ENCODE results near the gene NUTF2.

The NUTF2 gene

DNA sequence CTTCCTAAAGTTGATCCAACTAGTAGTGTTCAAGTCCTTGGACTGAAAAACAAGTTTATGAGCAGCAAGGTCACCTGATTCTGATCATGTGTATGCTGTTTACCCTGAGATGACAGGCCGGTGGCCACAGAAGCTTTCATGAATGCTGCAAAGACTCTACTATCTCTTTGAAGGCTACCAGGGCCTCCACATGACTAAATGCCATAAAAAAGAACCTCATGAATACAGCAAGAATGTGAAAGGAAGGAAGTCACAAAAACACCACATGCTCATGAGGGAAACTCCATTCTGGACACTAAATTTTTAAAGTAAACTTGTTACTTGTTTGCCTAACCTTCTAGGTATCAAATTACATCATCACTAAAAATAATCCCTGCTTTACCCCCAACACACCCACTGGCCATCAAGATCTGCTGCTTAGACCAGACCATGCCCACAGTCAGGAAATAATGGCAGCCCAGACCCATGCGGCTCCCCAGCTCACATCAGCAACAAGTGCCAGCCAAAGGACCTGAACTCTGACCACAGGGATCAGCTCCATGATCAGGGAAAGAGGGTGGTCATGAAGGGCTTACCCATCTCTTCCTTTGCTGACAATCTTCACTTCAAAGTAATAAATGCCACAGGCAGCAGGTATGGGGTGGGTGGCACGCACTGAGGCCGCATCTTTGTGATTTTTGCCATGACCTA, 41.7 kb upstream of the NUTF2 start:
- DNase-seq (ENCODE audit: low spot score): no peak
- in situ Hi-C loops (cut with MboI; ENCODE audit: low pct_unique_long_range_greater_than_20kb, low sequenced_read_pairs, unreplicated experiment): no loop called here
- TF ChIP-seq CTCF (IDR thresholded peaks at IDR 0.05; ENCODE audit: extremely low read depth, insufficient read depth, missing control alignments): no peak

DNA sequence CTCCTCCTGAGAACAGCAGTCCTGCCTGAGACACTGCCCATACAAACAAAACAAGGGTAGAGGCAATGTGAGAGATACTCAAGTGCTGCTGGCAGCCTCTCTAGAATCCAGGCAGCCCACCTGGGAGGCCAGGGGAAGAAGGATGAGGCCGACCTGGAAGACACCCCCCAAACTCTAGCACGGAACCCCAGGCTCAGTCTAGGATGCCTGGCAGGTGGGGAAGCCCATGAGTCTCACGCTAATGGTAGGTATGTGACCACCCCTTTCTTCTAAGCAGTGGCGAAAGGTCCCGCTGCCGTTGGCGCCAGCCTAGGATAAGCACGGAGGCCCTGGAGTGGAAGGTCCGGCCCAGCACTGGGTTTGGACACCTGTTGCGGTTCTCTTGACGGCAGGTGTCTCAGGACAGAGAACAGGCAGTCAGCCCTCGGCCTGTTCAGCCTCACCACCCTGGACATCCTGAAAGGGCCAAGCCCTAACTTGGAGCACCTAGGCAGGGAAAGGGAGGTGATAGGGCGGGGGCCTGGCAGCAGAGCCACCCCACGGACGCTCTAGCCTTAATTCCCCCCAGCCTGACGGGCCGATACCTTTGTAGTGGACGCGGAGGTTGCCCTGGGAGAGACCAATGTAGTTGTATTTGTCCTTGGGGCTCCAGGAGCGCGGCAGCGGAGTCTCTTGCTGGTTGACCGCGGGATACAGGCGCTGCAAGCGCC, 40.9 kb upstream of the NUTF2 start:
- no peak for TF ChIP-seq CTCF (IDR thresholded peaks at IDR 0.05; ENCODE audit: extremely low read depth, insufficient read depth, missing control alignments)
- in situ Hi-C loops (cut with MboI; ENCODE audit: low pct_unique_long_range_greater_than_20kb, low sequenced_read_pairs, unreplicated experiment): no loop called here
- DNase-seq (ENCODE audit: low spot score): no peak

DNA sequence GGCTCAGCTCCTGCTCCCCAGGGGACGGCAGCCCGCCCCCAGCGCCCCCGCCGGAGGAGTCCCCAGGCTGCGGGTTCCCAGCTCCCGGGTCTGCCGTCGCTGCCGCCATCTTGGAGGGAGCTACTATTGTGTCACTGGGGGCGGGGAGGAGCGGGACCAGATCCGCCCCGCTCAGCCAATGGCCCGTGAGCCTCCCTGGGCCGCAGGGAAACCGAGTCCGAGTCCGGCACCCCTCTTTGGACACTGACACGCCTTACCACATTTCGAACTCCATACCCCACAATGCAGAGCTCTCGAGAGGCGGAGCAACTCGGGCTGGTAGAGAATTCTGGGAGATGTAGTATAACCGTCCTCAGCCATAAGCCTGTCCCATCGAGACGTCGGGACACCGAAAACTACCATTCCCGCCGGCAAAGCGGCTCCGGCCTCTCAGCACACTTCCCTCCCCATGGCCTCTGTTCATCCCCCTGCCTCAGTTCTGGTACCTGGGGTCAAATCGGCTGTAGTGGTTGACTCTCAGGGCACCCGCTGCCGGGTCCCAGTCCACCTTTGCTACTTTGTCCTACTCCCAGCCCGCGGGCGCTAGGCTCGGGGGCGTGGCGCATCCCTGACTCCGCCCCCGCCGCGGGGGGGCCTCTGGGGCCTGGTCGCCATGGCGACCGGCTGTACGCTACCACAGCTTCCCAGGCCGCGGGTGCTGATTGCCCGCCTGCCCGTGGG, 40.1 kb upstream of the NUTF2 start, which contains the start of the genes RANBP10 and TSNAXIP1:
Gene RANBP10 (minus strand): TSS at position 133 of the 720 bp plus-strand sequence. CDS start 24 bp downstream, at position 109.
Gene TSNAXIP1 (plus strand): TSS at position 462 of the 720 bp plus-strand sequence. CDS start 261 bp downstream, outside the sequence.
- no peak for TF ChIP-seq CTCF (IDR thresholded peaks at IDR 0.05; ENCODE audit: extremely low read depth, insufficient read depth, missing control alignments)
- in situ Hi-C loops (cut with MboI; ENCODE audit: low pct_unique_long_range_greater_than_20kb, low sequenced_read_pairs, unreplicated experiment): no loop called here

DNA sequence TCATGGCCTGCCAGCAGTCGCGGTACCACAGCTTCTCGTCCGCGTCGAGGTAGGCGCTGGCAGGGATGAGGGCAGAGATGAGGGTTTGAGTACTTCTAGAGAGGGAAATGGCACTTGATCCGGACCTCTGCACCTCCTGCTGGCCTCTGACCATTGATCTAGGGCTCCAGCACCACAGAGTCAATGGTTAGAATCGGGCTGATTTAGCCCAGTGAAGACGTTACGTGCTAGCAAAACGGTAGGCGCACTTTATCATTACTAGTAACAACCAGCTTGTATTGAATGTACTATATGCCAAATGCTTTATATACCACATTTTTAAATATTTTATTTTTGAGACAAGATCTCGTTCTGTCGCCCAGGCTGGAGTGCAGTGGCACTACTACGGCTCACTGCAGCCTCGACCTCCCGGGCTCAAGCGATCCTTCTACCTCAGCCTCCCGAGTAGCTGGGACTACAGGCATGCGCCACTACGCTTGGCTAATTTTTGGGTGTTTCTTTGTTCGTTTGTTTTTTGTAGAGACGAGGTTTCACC, 39.5 kb upstream of the NUTF2 start:
- in situ Hi-C loops (cut with MboI; ENCODE audit: low pct_unique_long_range_greater_than_20kb, low sequenced_read_pairs, unreplicated experiment): no loop called here
- DNase-seq (ENCODE audit: low spot score): no peak
- TF ChIP-seq CTCF (IDR thresholded peaks at IDR 0.05; ENCODE audit: extremely low read depth, insufficient read depth, missing control alignments): peak; percentile 25

More for the DNA sequence above, 40.1 kb upstream of the NUTF2 start, which contains the start of the genes RANBP10 and TSNAXIP1:
- peak; percentile 96 for DNase-seq (ENCODE audit: low spot score)

- in situ Hi-C loops (cut with MboI; ENCODE audit: low pct_unique_long_range_greater_than_20kb, low sequenced_read_pairs, unreplicated experiment): loop anchor here (10.0 kb wide), 1 partner anchor 137 kb away; no protein-coding TSS in a partner anchor
- no peak for DNase-seq (ENCODE audit: low spot score)
- no peak for TF ChIP-seq CTCF (IDR thresholded peaks at IDR 0.05; ENCODE audit: extremely low read depth, insufficient read depth, missing control alignments)
Observed at GRCh38 chr16:67811899-67812298, 34.8 kb upstream of the NUTF2 start.

GRCh38 chr16:67814567-67814966, 32.2 kb upstream of the NUTF2 start:
- no peak for DNase-seq (ENCODE audit: low spot score)
- in situ Hi-C loops (cut with MboI; ENCODE audit: low pct_unique_long_range_greater_than_20kb, low sequenced_read_pairs, unreplicated experiment): loop anchor here (10.0 kb wide), 1 partner anchor 140 kb away; no protein-coding TSS in a partner anchor
- no peak for TF ChIP-seq CTCF (IDR thresholded peaks at IDR 0.05; ENCODE audit: extremely low read depth, insufficient read depth, missing control alignments)

Measured in GM13977 (cell line).